ENCODE data around the gene NXPE1. TPM values are rescaled to one million over a fixed set of nuclear protein-coding genes. Genes with fewer than 3 reads are reported as not detected.
"Not testable (repeated sequence)": the region's sequence is repeated elsewhere in the genome, so short reads cannot be mapped to it uniquely, and the experiment has no call there.

NXPE1 gene
- 0.27 and 0.36 TPM in 2 replicates for total RNA-seq (ENCODE audit: low replicate concordance)
- long read RNA-seq = 0 reads

DNA sequence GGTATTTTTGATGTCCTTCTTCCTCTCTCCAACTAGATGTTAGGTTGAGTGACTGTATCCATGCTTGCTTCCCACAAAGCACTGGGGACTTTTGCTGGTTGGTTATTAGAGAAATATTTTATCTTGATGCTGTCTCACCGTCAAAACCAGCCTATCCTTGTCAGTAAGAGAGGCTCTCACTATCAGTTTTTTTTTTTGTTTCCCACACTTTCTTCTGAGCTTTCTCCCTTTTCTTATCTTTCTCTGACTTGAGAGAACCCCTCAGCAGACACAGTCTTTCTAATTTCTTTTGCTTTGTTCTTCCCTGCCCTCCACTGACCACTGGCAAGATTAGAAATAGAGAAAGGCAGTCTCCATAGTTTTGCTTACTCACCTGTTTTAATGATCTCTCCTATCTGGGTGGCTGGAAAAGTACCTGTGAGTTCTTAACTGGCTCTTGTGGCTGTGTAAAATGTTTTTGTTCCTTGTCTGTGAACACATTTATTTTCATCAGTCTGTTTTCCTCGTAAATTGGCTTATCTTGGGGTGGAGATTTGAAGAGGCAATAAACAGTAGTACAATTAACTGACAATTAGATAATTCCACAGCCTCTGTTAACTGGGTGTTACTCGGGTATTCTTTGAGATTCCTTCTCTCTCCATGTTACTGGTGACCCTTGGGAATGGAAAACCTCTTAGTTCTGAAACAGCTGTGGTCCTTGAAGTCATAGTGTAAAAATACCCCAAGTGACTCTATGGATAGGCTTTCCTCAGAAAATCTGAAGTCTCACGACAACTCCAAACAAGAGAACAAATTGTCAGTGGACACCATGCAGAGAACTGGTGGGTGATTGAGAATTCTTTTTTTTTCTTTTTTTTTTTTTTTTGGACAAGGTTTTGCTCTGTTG lies at the start of gene NXPE1:
Gene NXPE1, minus strand, starts transcription at position 457 of the 886 bp plus-strand sequence. CDS start 8,680 bp downstream, outside the sequence.
- Mint-ChIP-seq H3K9me3 (no peaks in the 10 kb centered on the region), H3K36me3 (no peaks in the 10 kb centered on the region), H3K27ac (no peak within 1 kb of the TSS), H3K4me3 (no peak within 1 kb of the TSS), H3K4me1 (ENCODE audit: unreplicated experiment) (no peaks in the 10 kb centered on the region), H3K27me3 (no peaks in the 10 kb centered on the region)
- TF ChIP-seq, protein P1, sequence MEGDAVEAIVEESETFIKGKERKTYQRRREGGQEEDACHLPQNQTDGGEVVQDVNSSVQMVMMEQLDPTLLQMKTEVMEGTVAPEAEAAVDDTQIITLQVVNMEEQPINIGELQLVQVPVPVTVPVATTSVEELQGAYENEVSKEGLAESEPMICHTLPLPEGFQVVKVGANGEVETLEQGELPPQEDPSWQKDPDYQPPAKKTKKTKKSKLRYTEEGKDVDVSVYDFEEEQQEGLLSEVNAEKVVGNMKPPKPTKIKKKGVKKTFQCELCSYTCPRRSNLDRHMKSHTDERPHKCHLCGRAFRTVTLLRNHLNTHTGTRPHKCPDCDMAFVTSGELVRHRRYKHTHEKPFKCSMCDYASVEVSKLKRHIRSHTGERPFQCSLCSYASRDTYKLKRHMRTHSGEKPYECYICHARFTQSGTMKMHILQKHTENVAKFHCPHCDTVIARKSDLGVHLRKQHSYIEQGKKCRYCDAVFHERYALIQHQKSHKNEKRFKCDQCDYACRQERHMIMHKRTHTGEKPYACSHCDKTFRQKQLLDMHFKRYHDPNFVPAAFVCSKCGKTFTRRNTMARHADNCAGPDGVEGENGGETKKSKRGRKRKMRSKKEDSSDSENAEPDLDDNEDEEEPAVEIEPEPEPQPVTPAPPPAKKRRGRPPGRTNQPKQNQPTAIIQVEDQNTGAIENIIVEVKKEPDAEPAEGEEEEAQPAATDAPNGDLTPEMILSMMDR (conservative IDR thresholded peaks at IDR 0.05) = no peak
- DNase-seq (ENCODE audit: extremely low spot score, unreplicated experiment) = no peak

DNA sequence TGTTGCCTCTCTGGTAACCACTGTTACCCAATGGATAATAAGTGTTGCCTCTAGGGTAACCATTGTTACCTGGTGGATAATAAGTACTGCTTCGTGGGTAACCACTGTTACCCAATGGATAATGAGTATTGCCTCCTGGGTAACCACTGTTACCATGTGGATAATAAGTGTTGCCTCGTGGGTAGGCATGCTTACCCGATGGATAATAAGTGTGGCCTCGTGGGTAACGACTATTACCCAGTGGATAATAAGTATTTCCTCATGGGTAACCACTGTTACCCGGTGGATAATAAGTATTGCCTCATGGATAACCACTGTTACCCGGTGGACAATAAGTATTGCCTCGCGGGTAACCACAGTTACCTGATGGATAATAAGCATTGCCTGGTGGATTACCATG lies 49.7 kb upstream of the NXPE1 start:
- Mint-ChIP-seq H3K27me3 (no peaks in the 10 kb centered on the region), H3K36me3 (no peaks in the 10 kb centered on the region), H3K9me3 (peaks cover 4% of the 10 kb centered on the region), H3K4me3 (no peak overlapping the region), H3K27ac (no peak overlapping the region), H3K4me1 (ENCODE audit: unreplicated experiment) (no peaks in the 10 kb centered on the region)
- DNase-seq (ENCODE audit: extremely low spot score, unreplicated experiment) = no peak
- TF ChIP-seq, protein P1 (conservative IDR thresholded peaks at IDR 0.05) = no peak

DNA sequence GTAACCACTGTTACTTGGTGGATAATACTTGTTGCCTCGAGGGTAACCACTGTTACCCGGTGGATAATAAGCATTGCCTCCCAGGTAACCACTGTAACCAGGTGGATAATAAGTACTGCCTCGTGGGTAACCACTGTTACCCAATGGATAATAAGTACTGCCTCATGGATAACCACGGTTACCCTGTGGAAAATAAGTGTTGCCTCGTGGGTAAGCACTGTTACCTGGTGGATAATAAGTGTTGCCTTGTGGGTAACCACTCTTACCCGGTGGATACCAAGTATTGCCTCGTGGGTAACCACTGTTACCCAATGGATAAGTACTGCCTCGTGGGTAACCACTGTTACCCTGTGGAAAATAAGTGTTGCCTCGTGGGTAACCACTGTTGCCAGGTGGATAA lies 48.9 kb upstream of the NXPE1 start:
- not testable (repeated sequence) for H3K4me3 Mint-ChIP-seq; H3K4me1 Mint-ChIP-seq (ENCODE audit: unreplicated experiment); H3K36me3 Mint-ChIP-seq; H3K9me3 Mint-ChIP-seq; H3K27ac Mint-ChIP-seq; H3K27me3 Mint-ChIP-seq; DNase-seq (ENCODE audit: extremely low spot score, unreplicated experiment)

DNA sequence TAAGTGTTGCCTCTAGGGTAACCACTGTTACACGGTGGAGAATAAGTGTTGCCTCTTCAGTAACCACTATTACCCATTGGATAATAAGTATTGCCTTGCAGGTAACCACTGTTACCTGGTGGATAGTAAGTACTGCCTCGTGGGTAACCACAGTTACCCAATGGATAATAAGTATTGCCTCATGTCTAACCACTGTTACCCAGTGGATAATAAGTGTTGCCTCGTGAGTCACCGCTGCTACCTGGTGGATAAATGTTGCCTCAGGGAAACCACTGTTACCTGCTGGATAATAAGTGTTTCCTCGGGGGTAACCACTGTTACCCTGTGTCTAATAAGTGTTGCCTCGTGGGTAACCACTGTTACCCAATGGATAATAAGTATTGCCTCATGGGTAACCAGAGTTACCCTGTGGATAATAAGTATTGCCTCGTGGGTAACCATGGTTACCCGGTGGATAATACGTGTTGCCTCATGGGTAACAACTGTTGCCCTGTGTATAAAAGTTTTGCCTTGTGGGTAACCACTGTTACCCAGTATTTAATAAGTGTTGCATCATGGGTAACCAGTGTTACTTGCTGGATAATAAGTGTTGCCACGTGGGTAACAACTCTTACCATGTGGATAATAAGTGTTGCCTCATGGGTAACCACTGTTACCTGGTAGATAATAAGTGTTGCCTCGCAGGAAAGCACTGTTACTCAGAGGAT lies 48.2 kb upstream of the NXPE1 start:
- no peaks in the 10 kb centered on the region for H3K27me3 Mint-ChIP-seq
- H3K4me3 Mint-ChIP-seq = no peak overlapping the region
- H3K9me3 Mint-ChIP-seq = peaks cover 12% of the 10 kb centered on the region
- peak; percentile 13 for DNase-seq (ENCODE audit: extremely low spot score, unreplicated experiment)
- H3K4me1 Mint-ChIP-seq (ENCODE audit: unreplicated experiment) = no peaks in the 10 kb centered on the region
- H3K27ac Mint-ChIP-seq = no peak overlapping the region
- TF ChIP-seq, protein P1 (conservative IDR thresholded peaks at IDR 0.05) = no peak
- H3K36me3 Mint-ChIP-seq = no peaks in the 10 kb centered on the region

DNA sequence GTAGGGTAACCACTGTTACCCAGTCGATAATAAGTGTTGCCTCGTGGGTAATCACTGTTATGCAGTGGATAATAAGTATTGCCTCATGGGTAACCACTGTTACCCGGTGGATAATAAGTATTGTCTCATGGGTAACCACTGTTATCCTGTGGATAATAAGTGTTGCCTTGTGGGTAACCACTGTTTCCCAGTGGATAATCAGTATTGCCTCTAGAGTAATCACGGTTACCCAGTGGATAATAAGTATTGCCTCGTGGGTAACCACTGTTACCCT lies 47.1 kb upstream of the NXPE1 start:
- not testable (repeated sequence) for H3K4me3 Mint-ChIP-seq, H3K27ac Mint-ChIP-seq, H3K36me3 Mint-ChIP-seq

DNA sequence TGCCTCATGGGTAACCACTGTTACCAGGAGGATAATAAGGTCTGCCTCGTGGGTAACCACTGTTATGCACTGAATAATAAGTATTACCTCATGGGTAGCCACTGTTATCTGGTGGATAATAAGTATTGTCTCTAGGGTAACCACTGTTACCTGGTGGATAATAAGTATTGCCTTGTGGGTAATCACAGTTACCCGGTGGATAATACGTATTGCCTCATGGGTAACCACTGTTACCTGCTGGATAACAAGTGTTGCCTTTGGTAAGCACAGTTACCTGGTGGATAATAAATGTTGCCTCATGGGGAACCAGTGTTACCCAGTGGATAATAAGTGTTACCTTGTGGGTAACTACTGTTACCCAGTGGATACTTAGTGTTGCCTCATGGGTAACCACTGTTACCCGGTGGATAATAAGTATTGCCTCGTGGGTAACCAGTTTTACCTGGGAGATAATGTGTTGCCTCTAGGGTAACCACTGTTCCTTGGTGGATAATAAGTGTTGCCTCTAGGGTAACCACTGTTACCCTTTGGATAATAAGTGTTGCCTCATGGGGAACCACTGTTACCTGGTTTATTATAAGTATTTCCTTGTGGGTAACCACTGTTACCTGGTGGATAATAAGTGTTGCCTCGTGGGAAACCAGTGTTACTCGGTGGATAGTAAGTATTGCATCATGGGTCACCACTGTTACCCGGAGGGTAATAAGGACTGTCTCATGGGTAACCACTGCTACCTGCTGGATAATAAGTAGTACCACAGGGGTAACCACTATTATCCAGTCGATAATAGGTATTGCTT lies 46.5 kb upstream of the NXPE1 start:
- Mint-ChIP-seq H3K4me3 (no peak overlapping the region), H3K27ac (no peak overlapping the region), H3K9me3 (peaks cover 12% of the 10 kb centered on the region), H3K27me3 (no peaks in the 10 kb centered on the region), H3K36me3 (no peaks in the 10 kb centered on the region), H3K4me1 (ENCODE audit: unreplicated experiment) (no peaks in the 10 kb centered on the region)
- DNase-seq (ENCODE audit: extremely low spot score, unreplicated experiment) = peak; percentile 3
- TF ChIP-seq, protein P1 (conservative IDR thresholded peaks at IDR 0.05) = no peak

More for the DNA sequence above, 47.1 kb upstream of the NXPE1 start:
- not testable (repeated sequence) for H3K27me3 Mint-ChIP-seq; H3K4me1 Mint-ChIP-seq (ENCODE audit: unreplicated experiment); DNase-seq (ENCODE audit: extremely low spot score, unreplicated experiment)
- H3K9me3 Mint-ChIP-seq = peaks cover 12% of the 10 kb centered on the region

Data from type B pancreatic cell (in vitro differentiated cells).